HepG2 (cell line): Measurements from ENCODE around the gene FGF7. TPM values are rescaled to one million over a fixed set of nuclear protein-coding genes. Genes with fewer than 3 reads are reported as not detected.

Experiments
- ATAC-seq: fragments of 200-7000 bp; cut with Tn5 transposase; 3 replicates; pipeline ENCODE4 v1.9.1; 2020; ENCODE audit warnings: mild to moderate bottlenecking, moderate library complexity
- BruUV-seq: library from RNA; stranded (reverse); fragments of 400-500 nt; replicated peaks from 2 replicates; lab custom pipeline; 2021; lab: Mats Ljungman, UMichigan
- CTCF ChIA-PET: fragments of 300-600 bp; formaldehyde crosslinking; extraction: SDS; loops from one replicate; lab custom pipeline; 2021; ENCODE audit warnings: low total read pairs, inconsistent platforms, low intra/inter-chr PET ratio; lab: Yijun Ruan, JAX
- POLR2A ChIA-PET: fragments of 350-600 bp; sonication (Branson Sonifier 250); formaldehyde crosslinking; loops from one replicate; lab custom pipeline; 2020; ENCODE audit warnings: antibody characterized with exemption, inconsistent platforms; lab: Yijun Ruan, JAX
- DNase-seq: peaks from one replicate; pipeline ENCODE4 v3.0.0-alpha.2; 2015; ENCODE audit warnings: low spot score
- FAIRE-seq: peaks from 3 replicates; lab custom pipeline; 2011; peaks lifted over from hg19 to GRCh38; lab: Jason Lieb, UNC
- H2AFZ ChIP-seq: one replicate; pipeline ENCODE4 v1.6.1; 2011; ENCODE audit warnings: low read length, inconsistent platforms
- H3K27ac ChIP-seq: fragments of 300-600 bp; 3 replicates; pipeline ENCODE4 v1.8.0; 2011; ENCODE audit warnings: mixed run types, mild to moderate bottlenecking, mixed read lengths, low read length, inconsistent platforms; ENCODE audit not compliant: insufficient read depth; ENCODE audit errors: extremely low read length
- H3K27me3 ChIP-seq, 2 experiments: fragments of 200-600 bp in 1 of 2; 2 replicates in 1 of 2; 3 replicates in 1 of 2; pipeline versions ENCODE4 v1.6.0 to v1.8.0; 2011; ENCODE audit warnings: low read length in 2 of 2, mild to moderate bottlenecking in 2 of 2, moderate library complexity in 2 of 2, inconsistent platforms in 1 of 2; ENCODE audit not compliant: insufficient read depth in 2 of 2, control insufficient read depth in 1 of 2
- H3K36me3 ChIP-seq, 2 experiments: fragments of 200-600 bp in 1 of 2; replicated peaks in 1 of 2; 2 replicates in 1 of 2; 3 replicates in 1 of 2; pipeline versions ENCODE4 v1.5.1 to v1.8.0; 2011; ENCODE audit warnings: low read length in 2 of 2, inconsistent platforms in 1 of 2; ENCODE audit not compliant: insufficient read depth in 2 of 2, control insufficient read depth in 1 of 2
- H3K4me1 ChIP-seq: 2 replicates; pipeline ENCODE4 v1.5.1; 2012; ENCODE audit warnings: low read length, inconsistent platforms; ENCODE audit not compliant: insufficient read depth
- H3K4me2 ChIP-seq: 2 replicates; pipeline ENCODE4 v1.6.0; 2011; ENCODE audit warnings: low read depth, low read length, inconsistent platforms
- H3K4me3 ChIP-seq, 3 experiments: fragments of 200-600 bp in 1 of 3; sonication (generic), shearing (Covaris generic) in 1 of 3; replicated peaks in 1 of 3; 2 replicates each; pipeline ENCODE4 v1.5.1; 2011 to 2016; ENCODE audit warnings: low read length in 3 of 3, inconsistent platforms in 2 of 3, low read depth in 2 of 3, mild to moderate bottlenecking in 2 of 3, control low read depth in 1 of 3, mixed read lengths in 1 of 3; ENCODE audit not compliant: insufficient read depth in 1 of 3
- H3K79me2 ChIP-seq: one replicate; pipeline ENCODE4 v1.6.1; 2011; ENCODE audit warnings: low read length, inconsistent platforms; ENCODE audit not compliant: insufficient read depth
- H3K9ac ChIP-seq: 2 replicates; pipeline ENCODE4 v1.6.0; 2011; ENCODE audit warnings: mild to moderate bottlenecking, low read depth, low read length, inconsistent platforms; ENCODE audit not compliant: insufficient read depth
- H3K9me3 ChIP-seq: 2 replicates; pipeline ENCODE4 v1.5.1; 2012; ENCODE audit warnings: mild to moderate bottlenecking, low read length
- H4K20me1 ChIP-seq: 2 replicates; pipeline ENCODE4 v1.6.0; 2011; ENCODE audit warnings: inconsistent platforms, mild to moderate bottlenecking, low read length, moderate library complexity; ENCODE audit not compliant: insufficient read depth
- EP300 ChIP-seq, 3 experiments: sonication (generic) in 1 of 3; formaldehyde crosslinking in 1 of 3; IDR thresholded peaks; 2 replicates each; pipeline versions ENCODE4 v1.5.1 to v1.6.1; 2011 to 2020; ENCODE audit warnings: low read depth in 2 of 3, low read length in 2 of 3, borderline replicate concordance in 1 of 3, improper control_type of control experiment in 1 of 3, mild to moderate bottlenecking in 1 of 3, missing genetic modification reagents in 1 of 3, moderate library complexity in 1 of 3
- HOXA9 ChIP-seq: sonication (generic); formaldehyde crosslinking; IDR thresholded peaks from 2 replicates; pipeline ENCODE4 v1.8.1; 2022; ENCODE audit warnings: missing genetic modification reagents, mild to moderate bottlenecking, moderate library complexity, borderline replicate concordance
- KMT2B ChIP-seq: IDR thresholded peaks from 2 replicates; pipeline ENCODE4 v1.6.1; 2016; ENCODE audit warnings: missing genetic modification reagents, missing compliant biosample characterization
- MIER3 ChIP-seq: IDR thresholded peaks from 2 replicates; pipeline ENCODE4 v1.6.1; 2016; ENCODE audit warnings: missing compliant biosample characterization, borderline replicate concordance
- NR3C1 ChIP-seq: sonication (generic); formaldehyde crosslinking; IDR thresholded peaks from 2 replicates; pipeline ENCODE4 v1.4.0; 2020; ENCODE audit warnings: missing genetic modification reagents
- SNAI1 ChIP-seq: sonication (generic); formaldehyde crosslinking; IDR thresholded peaks from 2 replicates; pipeline ENCODE4 v1.5.0; 2020; ENCODE audit warnings: mild to moderate bottlenecking, missing genetic modification reagents, borderline replicate concordance
- ZNF205 ChIP-seq: IDR thresholded peaks from 2 replicates; pipeline ENCODE4 v1.6.1; 2018; ENCODE audit warnings: missing biosample characterization, missing genetic modification reagents
- ZNF713 ChIP-seq: sonication (generic); formaldehyde crosslinking; IDR thresholded peaks from 2 replicates; pipeline ENCODE4 v1.4.0; 2020; ENCODE audit warnings: mild to moderate bottlenecking, missing genetic modification reagents
- ZNF850 ChIP-seq: sonication (generic); formaldehyde crosslinking; conservative IDR thresholded peaks from 2 replicates; pipeline ENCODE4 v1.9.0; 2021; ENCODE audit warnings: mild to moderate bottlenecking, missing genetic modification reagents
- whole genome bisulfite sequencing: methylation state at CpG from one replicate; pipeline ENCODE4 v1.1.6; 2017; ENCODE audit warnings: low lambda C conversion rate; 5-methylcytosine and 5-hydroxymethylcytosine counted together
- in situ Hi-C: cut with HindIII; loops from 2 replicates; pipeline ENCODE4 v1.10.0; 2017; ENCODE audit warnings: low pct_unique_long_range_greater_than_20kb; ENCODE audit not compliant: extremely low pct_ligation_motif_present
- intact Hi-C: fragments of 100-400 bp; cut with micrococcal nuclease; formaldehyde crosslinking; loops from one replicate; pipeline ENCODE4 v1.10.0; 2022; ENCODE audit not compliant: unreplicated experiment
- polyA plus RNA-seq, 8 experiments: library from polyadenylated mRNA; depleted of rRNA in 3 of 8; stranded (reverse) in 7 of 8; unstranded in 1 of 8; fragments of >200 nt; fragmentation: Illumina TruSeq in 4 of 8; extraction: Trizol in 4 of 8; gene quantifications; 2 replicates each; pipeline versions ENCODE4 v1.2.1 to v1.2.3, GENCODE V29; 2011 to 2016; ENCODE audit warnings: low read depth in 4 of 8, missing spikeins in 1 of 8, mixed read lengths in 1 of 8; ENCODE audit not compliant: insufficient read depth in 1 of 8
- total RNA-seq, 5 experiments: library from RNA; depleted of rRNA; stranded (reverse); fragments of >200 nt; fragmentation: Illumina TruSeq; extraction: Trizol; gene quantifications; 2 replicates each; pipeline ENCODE4 v1.2.3, GENCODE V29; 2016; ENCODE audit warnings: low read depth in 1 of 5
- TF ChIP-seq, protein P1 (sequence below): IDR thresholded peaks from 2 replicates; pipeline ENCODE4 v1.6.1; 2016; ENCODE audit warnings: low read depth, missing genetic modification reagents, missing compliant biosample characterization
- TF ChIP-seq, protein P2 (sequence below): sonication (generic); formaldehyde crosslinking; IDR thresholded peaks from 2 replicates; pipeline ENCODE4 v1.4.0; 2020; ENCODE audit warnings: mild to moderate bottlenecking, missing genetic modification reagents
- TF ChIP-seq, protein P3 (sequence below): sonication (generic); formaldehyde crosslinking; IDR thresholded peaks from 2 replicates; pipeline ENCODE4 v1.9.0; 2021; ENCODE audit warnings: missing genetic modification reagents, borderline replicate concordance

The FGF7 gene
- total and polyA plus RNA-seq, 2 of the 13 experiments (the other 11 are each of a cell fraction or from before 2014, with no cell fraction given): not detected

DNA sequence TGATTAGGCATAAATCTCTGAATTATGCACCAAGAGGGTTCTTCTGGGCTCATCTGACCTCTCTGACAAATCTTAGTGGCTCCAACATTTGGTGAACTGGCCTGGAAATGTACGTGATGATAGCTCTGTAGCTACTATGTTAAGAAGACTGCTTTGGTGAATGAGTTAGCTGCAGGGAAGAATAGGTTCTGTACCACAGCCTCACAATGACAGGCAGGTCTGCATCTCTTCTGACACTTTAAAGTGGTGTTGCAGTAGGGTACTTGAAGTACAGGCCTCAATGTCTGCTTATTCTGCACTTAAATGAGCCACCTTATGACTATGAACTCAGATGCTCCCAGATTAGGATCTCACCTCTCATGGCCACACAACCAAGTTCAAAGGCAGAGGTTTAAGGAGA is 7.0 kb downstream of the FGF7 start (continued):
- TF ChIP-seq, protein P1, sequence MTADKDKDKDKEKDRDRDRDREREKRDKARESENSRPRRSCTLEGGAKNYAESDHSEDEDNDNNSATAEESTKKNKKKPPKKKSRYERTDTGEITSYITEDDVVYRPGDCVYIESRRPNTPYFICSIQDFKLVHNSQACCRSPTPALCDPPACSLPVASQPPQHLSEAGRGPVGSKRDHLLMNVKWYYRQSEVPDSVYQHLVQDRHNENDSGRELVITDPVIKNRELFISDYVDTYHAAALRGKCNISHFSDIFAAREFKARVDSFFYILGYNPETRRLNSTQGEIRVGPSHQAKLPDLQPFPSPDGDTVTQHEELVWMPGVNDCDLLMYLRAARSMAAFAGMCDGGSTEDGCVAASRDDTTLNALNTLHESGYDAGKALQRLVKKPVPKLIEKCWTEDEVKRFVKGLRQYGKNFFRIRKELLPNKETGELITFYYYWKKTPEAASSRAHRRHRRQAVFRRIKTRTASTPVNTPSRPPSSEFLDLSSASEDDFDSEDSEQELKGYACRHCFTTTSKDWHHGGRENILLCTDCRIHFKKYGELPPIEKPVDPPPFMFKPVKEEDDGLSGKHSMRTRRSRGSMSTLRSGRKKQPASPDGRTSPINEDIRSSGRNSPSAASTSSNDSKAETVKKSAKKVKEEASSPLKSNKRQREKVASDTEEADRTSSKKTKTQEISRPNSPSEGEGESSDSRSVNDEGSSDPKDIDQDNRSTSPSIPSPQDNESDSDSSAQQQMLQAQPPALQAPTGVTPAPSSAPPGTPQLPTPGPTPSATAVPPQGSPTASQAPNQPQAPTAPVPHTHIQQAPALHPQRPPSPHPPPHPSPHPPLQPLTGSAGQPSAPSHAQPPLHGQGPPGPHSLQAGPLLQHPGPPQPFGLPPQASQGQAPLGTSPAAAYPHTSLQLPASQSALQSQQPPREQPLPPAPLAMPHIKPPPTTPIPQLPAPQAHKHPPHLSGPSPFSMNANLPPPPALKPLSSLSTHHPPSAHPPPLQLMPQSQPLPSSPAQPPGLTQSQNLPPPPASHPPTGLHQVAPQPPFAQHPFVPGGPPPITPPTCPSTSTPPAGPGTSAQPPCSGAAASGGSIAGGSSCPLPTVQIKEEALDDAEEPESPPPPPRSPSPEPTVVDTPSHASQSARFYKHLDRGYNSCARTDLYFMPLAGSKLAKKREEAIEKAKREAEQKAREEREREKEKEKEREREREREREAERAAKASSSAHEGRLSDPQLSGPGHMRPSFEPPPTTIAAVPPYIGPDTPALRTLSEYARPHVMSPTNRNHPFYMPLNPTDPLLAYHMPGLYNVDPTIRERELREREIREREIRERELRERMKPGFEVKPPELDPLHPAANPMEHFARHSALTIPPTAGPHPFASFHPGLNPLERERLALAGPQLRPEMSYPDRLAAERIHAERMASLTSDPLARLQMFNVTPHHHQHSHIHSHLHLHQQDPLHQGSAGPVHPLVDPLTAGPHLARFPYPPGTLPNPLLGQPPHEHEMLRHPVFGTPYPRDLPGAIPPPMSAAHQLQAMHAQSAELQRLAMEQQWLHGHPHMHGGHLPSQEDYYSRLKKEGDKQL: no peak
- no peak for TF ChIP-seq EP300 (IDR thresholded peaks at IDR 0.05; ENCODE audit: low read depth in 2 of 2, low read length in 2 of 2)
- TF ChIP-seq EP300 (CRISPR knock-in tag; IDR thresholded peaks at IDR 0.05; ENCODE audit: borderline replicate concordance): no peak
- TF ChIP-seq SNAI1 (CRISPR knock-in tag): no peak

DNA sequence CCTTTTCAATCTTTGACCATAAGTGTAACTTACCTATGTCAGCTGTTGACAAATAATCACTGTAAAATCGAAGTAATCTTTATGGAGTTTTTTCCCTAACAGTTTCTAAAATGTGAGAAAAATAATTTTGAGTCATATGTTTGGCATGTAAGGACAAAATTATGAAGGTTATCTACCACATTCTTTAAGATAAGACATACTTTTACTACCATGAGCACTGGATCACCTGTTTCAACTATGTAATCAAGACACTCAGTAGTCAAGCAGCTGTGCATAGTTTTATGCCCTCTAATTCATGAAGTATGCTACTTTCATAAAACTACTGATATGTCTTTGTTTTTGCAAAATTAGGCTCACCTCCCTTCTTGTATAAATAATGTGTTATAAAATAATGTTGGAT is 12.1 kb downstream of the FGF7 start:
- no peak overlapping the region for H3K4me2 ChIP-seq
- H3K4me1 ChIP-seq: no peaks in the 10 kb centered on the region
- BruUV-seq: no TSS peak
- H3K9me3 ChIP-seq: no peaks in the 10 kb centered on the region
- ChIA-PET CTCF (no interaction called here), POLR2A (no interaction called here)
- ATAC-seq (no peak), FAIRE-seq (no peak), DNase-seq (no peak)
- no peaks in the 10 kb centered on the region for H3K79me2 ChIP-seq
- H3K36me3 ChIP-seq: no peaks in the 10 kb centered on the region
- in situ Hi-C loops (no loop called here), intact Hi-C loops (no loop called here)
- H4K20me1 ChIP-seq: no peaks in the 10 kb centered on the region
- no peaks in the 10 kb centered on the region for H3K27me3 ChIP-seq
- H3K27ac ChIP-seq: no peak overlapping the region
- no peak overlapping the region for H2AFZ ChIP-seq
- 0% methylated on average over 1 of the region's 1 CpG for WGBS
- H3K9ac ChIP-seq: no peak overlapping the region
- no peak overlapping the region for H3K4me3 ChIP-seq
- TF ChIP-seq, protein P2, sequence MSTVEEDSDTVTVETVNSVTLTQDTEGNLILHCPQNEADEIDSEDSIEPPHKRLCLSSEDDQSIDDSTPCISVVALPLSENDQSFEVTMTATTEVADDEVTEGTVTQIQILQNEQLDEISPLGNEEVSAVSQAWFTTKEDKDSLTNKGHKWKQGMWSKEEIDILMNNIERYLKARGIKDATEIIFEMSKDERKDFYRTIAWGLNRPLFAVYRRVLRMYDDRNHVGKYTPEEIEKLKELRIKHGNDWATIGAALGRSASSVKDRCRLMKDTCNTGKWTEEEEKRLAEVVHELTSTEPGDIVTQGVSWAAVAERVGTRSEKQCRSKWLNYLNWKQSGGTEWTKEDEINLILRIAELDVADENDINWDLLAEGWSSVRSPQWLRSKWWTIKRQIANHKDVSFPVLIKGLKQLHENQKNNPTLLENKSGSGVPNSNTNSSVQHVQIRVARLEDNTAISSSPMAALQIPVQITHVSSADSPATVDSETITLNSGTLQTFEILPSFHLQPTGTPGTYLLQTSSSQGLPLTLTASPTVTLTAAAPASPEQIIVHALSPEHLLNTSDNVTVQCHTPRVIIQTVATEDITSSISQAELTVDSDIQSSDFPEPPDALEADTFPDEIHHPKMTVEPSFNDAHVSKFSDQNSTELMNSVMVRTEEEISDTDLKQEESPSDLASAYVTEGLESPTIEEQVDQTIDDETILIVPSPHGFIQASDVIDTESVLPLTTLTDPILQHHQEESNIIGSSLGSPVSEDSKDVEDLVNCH (CRISPR knock-in tag): no peak
- TF ChIP-seq NR3C1 (CRISPR knock-in tag): no peak
- TF ChIP-seq HOXA9 (CRISPR knock-in tag): no peak
- TF ChIP-seq, protein P3, sequence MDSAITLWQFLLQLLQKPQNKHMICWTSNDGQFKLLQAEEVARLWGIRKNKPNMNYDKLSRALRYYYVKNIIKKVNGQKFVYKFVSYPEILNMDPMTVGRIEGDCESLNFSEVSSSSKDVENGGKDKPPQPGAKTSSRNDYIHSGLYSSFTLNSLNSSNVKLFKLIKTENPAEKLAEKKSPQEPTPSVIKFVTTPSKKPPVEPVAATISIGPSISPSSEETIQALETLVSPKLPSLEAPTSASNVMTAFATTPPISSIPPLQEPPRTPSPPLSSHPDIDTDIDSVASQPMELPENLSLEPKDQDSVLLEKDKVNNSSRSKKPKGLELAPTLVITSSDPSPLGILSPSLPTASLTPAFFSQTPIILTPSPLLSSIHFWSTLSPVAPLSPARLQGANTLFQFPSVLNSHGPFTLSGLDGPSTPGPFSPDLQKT: no peak
- TF ChIP-seq MIER3 (CRISPR knock-in tag): no peak
- TF ChIP-seq KMT2B (CRISPR knock-in tag): no peak
- no peak for TF ChIP-seq ZNF713 (CRISPR knock-in tag)
- TF ChIP-seq ZNF205 (CRISPR knock-in tag): no peak
- TF ChIP-seq ZNF850 (CRISPR knock-in tag): no peak
